GM19238 (cell line): ENCODE data around the gene PHF2.

ENCODE experiments used
- DNase-seq: peaks from one replicate; pipeline ENCODE4 v3.0.0; 2011; ENCODE audit warnings: low spot score; ENCODE audit not compliant: insufficient read length

The PHF2 gene

DNA sequence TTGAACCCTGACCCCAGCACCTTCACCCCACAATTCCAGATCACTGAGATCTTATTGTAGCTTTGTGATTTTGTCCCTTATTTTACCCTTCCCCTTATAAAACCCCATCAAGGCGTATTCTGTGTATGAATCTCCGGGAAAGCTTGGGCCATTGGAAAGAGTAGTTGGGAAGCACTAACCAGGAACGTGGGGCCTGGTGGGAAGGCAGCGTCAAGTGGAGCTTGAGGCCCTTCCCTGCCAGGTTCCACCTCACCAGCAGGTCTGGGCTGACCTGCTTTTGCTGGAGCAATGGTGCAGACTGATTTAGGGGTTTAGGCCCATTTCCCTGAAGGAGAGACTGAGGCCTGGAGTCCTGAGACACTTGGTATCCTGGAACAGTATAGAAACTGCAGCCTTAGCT, 9.3 kb downstream of the PHF2 start:
- no peak for DNase-seq

- DNase-seq: no peak
Measured at GRCh38 chr9:93586290-93587057, 10.1 kb downstream of the PHF2 start.

GRCh38 chr9:93587284-93587650, 10.9 kb downstream of the PHF2 start:
- no peak for DNase-seq

- no peak for DNase-seq
Measured at GRCh38 chr9:93587651-93588347, 11.4 kb downstream of the PHF2 start.

- DNase-seq: no peak
Measured at GRCh38 chr9:93588641-93589609, 12.5 kb downstream of the PHF2 start.

DNA sequence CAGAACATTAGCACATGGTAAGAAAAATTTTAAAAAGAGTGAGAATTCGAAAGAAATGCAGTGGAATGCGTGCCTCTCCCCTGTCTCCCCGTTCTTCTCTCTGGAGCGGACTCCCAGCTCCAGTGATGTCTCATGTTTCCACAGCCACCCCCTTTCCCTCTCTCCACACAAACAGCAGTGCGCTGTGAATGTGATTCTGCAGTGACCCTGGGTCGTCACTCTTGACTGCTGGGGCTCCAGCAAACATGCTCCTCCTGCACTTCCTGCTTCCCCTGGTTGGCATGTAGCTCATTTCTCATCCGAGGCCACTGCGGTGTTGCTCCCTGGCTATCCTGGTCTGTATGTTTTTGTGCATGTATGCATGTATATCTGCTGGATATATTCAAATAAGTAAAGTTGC, 13.3 kb downstream of the PHF2 start:
- DNase-seq: no peak

DNA sequence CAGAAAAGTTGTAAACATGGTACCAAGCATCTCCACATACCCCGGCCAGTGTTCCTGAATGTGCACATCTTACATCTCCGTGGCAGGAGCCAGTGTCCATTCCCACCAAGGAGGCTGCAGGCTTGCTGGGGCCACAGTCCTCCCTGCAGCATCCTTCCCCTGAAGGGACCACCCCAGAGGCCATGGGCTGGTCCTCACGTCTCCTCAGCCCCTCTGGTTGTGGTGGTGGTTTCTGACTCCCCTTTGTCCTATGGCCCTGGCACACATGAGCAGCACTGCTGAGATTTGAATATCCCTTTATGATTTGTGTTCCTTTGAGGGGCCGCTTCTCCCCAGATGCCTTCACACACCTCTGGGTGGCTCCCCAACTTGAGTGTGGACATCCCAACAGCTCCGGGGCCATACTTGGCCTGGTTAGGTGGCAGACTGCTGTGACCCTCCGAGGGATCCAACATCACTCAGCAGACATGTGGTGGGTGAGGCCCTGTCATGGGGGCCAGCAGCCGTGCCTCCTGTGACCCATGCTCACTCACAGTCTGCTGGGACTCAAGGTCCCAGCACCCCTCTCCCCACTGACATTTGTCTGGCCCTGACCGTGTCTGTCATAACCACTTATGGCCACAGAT, 14.3 kb downstream of the PHF2 start:
- DNase-seq: no peak

GRCh38 chr9:93591301-93592007, 15.1 kb downstream of the PHF2 start:
- no peak for DNase-seq

DNA sequence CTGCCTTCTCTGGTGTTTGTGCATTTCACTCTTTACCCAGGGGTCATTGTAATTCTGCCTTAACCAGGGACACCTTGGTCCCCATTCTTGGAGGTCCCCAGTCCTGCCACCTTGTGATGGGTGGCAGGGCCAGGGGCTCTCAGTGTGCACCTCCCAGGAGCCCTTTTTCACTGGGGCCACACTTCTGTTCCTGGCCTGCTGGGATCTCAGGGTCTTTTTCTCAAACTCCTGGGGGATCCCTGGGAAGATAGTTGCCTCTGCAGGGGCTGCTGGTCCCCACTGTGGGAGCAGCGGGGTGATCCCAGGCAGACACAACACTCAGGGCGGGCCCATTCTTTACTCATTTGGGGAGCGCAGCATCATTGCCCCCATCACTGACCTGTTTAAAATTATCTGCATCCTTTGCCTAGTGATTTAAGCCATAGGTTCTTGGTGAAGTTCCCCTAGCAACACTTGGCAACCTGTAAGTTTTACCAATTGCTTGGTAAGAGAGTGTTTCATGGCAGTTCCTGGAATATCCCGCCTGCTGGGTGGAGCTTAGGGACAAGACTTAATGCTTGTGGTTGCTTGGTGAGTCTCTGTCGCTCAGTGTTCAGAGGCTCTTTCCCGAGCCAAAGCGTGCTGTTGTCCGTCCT, 15.7 kb downstream of the PHF2 start:
- no peak for DNase-seq

GRCh38 chr9:93592643-93593021, 16.2 kb downstream of the PHF2 start:
- no peak for DNase-seq

- no peak for DNase-seq
Measured at GRCh38 chr9:93593144-93593658, 16.8 kb downstream of the PHF2 start.

- no peak for DNase-seq
Measured at GRCh38 chr9:93594041-93594756, 17.8 kb downstream of the PHF2 start.

GRCh38 chr9:93595461-93595860, 19.1 kb downstream of the PHF2 start:
- DNase-seq: no peak

DNA sequence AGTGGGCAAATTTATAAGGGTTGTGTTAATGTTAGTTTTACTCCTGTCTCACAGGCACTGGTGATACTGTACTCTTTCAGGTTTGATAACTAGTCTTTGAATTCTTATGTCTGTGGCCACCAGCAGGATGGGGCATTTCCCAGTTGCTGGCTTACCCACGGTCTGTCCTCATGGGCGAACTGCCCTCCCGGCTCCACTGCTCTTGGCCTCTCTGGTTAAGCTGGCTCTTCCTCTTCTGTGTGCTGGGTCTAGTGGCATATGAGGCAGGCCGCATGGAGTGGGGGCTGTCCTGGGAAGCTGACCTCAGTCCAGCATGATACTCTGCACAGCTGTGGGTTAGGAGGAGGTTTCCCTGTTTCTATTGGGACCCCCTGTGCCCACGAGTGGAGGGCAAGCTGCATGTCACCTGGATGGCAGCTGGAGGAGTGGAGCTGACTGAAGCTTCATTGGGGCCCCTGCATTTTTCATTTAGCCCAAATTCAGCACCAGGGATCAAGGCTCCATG, 19.5 kb downstream of the PHF2 start:
- no peak for DNase-seq

DNA sequence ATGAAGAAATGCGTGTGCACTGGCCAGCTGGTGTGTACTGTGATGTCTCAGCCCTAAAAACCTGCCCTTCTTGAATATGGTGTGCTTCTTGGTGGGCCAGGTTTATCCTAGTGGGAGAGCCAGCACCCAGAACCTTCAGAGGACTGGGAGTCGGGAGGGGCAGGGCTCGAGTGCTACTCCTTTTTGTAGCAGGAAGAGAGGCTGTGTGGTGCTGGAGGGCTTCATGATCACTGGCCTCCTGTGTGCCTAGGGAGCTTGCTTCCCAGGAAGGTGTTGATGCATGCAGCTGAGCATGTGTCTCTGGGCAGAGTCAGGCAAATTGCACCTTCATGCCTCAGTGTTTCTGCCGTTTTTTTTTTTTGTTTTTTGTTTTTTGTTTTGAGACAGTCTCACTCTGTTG, 20.0 kb downstream of the PHF2 start:
- DNase-seq: no peak

GRCh38 chr9:93597142-93597706, 20.8 kb downstream of the PHF2 start:
- DNase-seq: no peak

GRCh38 chr9:93597871-93598646, 21.7 kb downstream of the PHF2 start:
- no peak for DNase-seq

DNA sequence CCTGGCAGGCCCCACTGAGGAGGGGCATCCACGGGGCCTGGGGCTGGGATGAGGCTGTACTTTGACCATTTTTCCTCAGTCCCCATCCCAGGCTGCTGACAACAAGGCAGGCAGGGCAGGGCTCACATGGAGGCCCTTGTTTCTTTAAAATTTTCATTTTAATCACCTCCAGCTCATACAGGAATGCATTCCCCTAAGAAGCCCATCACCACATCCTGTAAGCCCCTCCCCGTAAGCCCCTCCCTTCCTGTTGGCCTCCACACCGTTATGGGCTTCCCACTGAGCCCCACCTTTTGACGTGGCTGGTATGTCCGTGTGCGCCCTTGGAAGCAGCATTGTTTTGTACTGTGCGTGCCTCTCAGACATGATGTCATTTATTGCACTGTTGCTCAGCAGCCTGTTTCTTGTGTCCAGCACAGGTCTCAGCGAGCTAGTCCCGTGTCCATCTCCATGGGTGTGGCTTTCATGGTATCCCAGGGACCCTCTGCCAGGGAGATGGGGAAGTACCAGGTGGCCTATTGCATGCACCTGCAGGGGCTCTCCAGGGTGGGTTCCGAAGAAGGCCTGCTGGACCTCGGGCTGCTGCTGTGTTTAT, 22.4 kb downstream of the PHF2 start:
- no peak for DNase-seq
